GM15510 (cell line): ENCODE measurements around the gene NYNRIN.

ENCODE experiments used
- POLR2A ChIP-seq: IDR thresholded peaks from 3 replicates; pipeline ENCODE4 v1.6.1; 2011; ENCODE audit warnings: borderline replicate concordance; ENCODE audit not compliant: insufficient read length; ENCODE audit errors: extremely low read depth

The NYNRIN gene

GRCh38 chr14:24398653-24399446 lies at the start of gene NYNRIN:
Gene NYNRIN (plus strand): TSS chr14:24399003. CDS start chr14:24399247, 244 bp downstream.
- no peak for TF ChIP-seq POLR2A

DNA sequence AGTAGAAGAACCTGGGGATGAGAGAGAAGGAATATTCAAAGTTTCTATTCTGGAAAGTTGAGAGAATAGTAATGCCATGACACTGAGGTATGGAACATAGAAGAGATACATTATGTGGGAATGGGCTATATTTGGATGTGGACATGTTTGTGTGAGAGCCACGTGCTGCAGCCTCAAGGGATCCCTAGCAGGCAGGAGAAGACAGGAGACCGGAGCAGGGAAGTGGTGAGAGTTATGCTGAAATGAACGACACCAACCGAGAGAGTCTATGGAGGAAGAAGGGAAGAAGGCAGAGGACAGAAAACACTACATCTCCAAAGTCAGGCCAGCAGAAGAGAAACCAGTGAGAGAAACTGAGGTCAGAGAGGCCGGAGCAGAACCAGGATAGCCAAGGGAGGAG lies 49.1 kb upstream of the NYNRIN start:
- no peak for TF ChIP-seq POLR2A

- TF ChIP-seq POLR2A = no peak
These were observed 47.3 kb upstream of the NYNRIN start for GRCh38 chr14:24351517-24351916.

- no peak for TF ChIP-seq POLR2A
These were observed 45.0 kb upstream of the NYNRIN start for GRCh38 chr14:24353559-24354481.

- TF ChIP-seq POLR2A = no peak
These were observed 43.8 kb upstream of the NYNRIN start for GRCh38 chr14:24355009-24355408.

DNA sequence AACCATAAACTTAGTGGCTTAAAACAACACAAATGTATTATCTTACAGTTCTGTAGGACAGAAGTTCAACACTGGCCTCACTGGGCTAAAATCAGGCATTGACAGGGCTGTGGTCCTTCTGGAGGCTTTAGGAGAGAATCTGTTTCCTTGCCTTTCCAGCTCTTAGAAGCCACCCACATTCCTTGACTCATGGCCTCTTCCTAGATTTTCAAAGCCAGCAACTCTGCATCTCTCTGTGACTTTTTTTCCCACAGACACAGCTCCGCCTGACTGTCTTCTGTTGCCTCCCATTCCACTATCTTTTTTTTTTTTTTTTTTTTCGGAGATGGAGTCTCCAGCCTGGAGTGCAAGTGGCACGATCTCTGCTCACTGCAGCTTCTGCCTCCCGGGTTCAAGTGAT lies 42.6 kb upstream of the NYNRIN start:
- no peak for TF ChIP-seq POLR2A

DNA sequence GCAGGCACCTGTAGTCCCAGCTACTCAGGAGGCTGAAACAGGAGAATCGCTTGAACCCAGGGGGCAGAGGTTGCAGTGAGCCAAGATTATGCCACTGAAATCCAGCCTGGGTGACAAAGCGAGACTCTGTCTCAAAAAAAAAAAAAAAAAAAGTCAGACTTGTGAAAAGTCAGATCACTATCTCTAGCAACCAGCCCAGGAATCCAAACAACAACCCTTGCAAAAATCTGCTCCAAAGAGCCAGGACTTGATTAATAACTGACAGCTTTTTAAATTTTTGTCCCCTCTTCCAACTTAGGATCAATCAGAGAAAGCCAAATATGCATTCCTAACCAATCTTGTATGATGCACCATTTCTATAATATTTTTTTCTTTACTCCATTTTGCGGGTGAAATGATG lies 38.5 kb upstream of the NYNRIN start:
- TF ChIP-seq POLR2A = no peak

- no peak for TF ChIP-seq POLR2A
These were observed 37.5 kb upstream of the NYNRIN start for GRCh38 chr14:24361326-24361725.

GRCh38 chr14:24362241-24362960 lies 36.4 kb upstream of the NYNRIN start:
- no peak for TF ChIP-seq POLR2A

- no peak for TF ChIP-seq POLR2A
These were observed 35.4 kb upstream of the NYNRIN start for GRCh38 chr14:24363401-24363800.

DNA sequence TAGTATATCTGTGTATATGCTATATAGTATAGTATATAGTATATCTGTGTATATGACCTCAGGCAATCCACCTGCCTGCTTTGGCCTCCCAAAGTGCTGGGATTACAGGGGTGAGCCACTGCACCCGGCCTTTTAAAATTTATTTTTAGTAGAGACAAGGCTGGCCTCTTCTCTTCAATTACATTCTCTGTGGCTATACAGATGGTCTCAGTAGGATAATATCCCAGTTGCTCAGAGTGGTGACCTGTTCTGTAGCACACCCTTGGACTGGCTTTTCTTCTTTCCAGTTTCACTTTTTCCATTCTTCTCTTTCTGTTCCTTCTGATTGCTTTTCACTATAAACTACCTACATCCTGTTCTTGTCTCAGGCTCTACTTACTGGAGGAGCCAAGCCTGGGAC lies 34.0 kb upstream of the NYNRIN start:
- no peak for TF ChIP-seq POLR2A

- no peak for TF ChIP-seq POLR2A
These were observed 33.0 kb upstream of the NYNRIN start for GRCh38 chr14:24365600-24366412.

GRCh38 chr14:24366413-24366720 lies 32.4 kb upstream of the NYNRIN start:
- no peak for TF ChIP-seq POLR2A
